ENCODE measurements around the gene ANKRD16.

DNA sequence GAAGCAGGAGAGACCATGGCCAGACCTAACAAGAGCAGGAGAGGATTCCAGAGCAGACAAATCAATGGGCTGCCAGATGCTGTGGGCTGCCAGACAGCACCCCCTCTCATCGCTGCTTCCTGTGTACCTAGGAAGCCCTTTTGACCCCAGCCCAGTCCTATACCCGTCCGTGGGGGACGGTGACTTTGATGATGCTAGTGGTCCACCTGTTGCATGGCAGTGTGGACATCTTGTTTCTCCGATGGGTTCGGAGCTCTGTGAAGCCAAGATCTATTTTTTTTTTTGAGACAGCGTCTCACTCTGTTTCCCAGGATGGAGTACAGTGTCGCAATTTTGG, 58.3 kb downstream of the ANKRD16 start:
- TF ChIP-seq CTCF (IDR thresholded peaks at IDR 0.05): no peak
- no peak for TF ChIP-seq ZFX (IDR thresholded peaks at IDR 0.05; ENCODE audit: borderline replicate concordance)
